GM12892 (cell line): ENCODE data around the gene KIF3B.

Source experiments
- POLR2A ChIP-seq: IDR thresholded peaks from 2 replicates; pipeline ENCODE4 v1.6.1; 2011; ENCODE audit warnings: low read depth, low read length, control low read depth
- POLR2AphosphoS5 ChIP-seq: IDR thresholded peaks from 2 replicates; pipeline ENCODE4 v1.6.1; 2011; ENCODE audit warnings: low read depth, low read length, control low read depth
- TAF1 ChIP-seq: IDR thresholded peaks from 2 replicates; pipeline ENCODE4 v1.6.1; 2011; ENCODE audit warnings: low read depth, mild to moderate bottlenecking, control low read depth, low read length, borderline replicate concordance

DNA sequence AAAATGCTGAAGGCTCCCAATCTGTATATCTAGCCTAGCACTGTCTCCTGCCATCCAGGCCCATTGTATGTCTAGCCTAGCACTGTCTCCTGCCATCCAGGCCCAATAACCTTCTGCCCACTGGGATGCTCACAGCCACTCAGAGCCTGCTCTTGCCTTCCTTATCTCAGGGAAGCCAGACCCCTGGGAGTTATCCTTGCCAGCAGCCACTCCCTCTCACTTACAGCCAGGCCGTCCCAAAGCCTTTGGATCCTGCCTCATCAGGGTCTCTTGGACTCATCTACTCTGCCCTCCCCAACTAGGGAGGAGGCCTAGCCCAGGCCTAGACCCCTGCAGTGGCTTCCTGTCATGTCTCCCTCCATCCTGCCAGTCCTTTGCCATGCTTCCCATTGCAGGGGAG, 37.3 kb downstream of the KIF3B start:
- TF ChIP-seq POLR2A (no peak), POLR2AphosphoS5 (no peak), TAF1 (no peak)
